ENCODE results near the gene MCM10. TPM values are rescaled to one million over a fixed set of nuclear protein-coding genes. Genes with fewer than 3 reads are reported as not detected.

MCM10 gene
- total and polyA plus RNA-seq, 2 of the 8 experiments (the other 6 are each of a cell fraction or from before 2014, with no cell fraction given) = 9.8 to 60.3 TPM

DNA sequence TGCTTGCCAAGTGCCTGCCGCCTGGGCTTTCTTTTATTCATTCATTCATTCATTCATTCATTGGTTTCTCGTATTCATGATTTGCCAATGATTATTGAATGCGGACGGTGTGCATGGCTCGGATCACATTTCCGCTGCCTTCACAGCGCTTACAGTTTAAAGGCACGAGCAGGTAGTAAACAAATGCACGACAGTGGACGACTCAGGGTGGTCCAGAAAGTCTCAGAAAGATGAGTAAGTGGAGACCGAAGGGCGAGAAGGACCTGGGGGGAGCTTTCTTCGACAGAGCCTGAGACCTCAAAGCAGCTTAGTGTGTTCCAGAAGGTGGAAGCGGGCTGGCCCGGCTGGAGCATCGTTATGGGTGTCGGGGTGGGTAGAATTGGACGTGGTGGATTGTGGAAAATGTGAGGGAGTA lies 506 bp downstream of the MCM10 start:
- peak overlapping the region; percentile 75 to 97 (median 80) for H3K4me3 ChIP-seq (ENCODE audit: extremely low read depth in 1 of 4, insufficient read depth in 2 of 4, low read depth in 3 of 4, low read length in 4 of 4)
- no peak overlapping the region for H4K91ac ChIP-seq (replicated peaks; ENCODE audit: insufficient read length, low read length)
- H3K79me2 ChIP-seq (ENCODE audit: control insufficient read depth in 1 of 2, insufficient read depth in 2 of 2, low read length in 2 of 2) = peaks cover 14 to 41% of the 10 kb centered on the region in 2 experiments
- 0 out of 2 replicates have a peak overlapping the region, but pooled peaks have one; percentile 11 for H2AFZ ChIP-seq (ENCODE audit: low read length)
- TF ChIP-seq HDAC2 (IDR thresholded peaks at IDR 0.05; ENCODE audit: borderline replicate concordance in 1 of 2, low read depth in 2 of 2, low read length in 2 of 2) (0 out of 4 replicates have a peak, but pooled peaks of 1 of the 2 experiments have one; percentile 37), RFX5 (IDR thresholded peaks at IDR 0.05; ENCODE audit: borderline replicate concordance, low read depth, low read length) (no peak), SAP30 (IDR thresholded peaks at IDR 0.05; ENCODE audit: insufficient read depth, insufficient replicate concordance, low read length) (peak; percentile 69), KDM4A (IDR thresholded peaks at IDR 0.05; ENCODE audit: low read depth, low read length, severe bottlenecking) (peak; percentile 40)
- DNase-seq (ENCODE audit: low read depth in 1 of 2, low spot score in 2 of 2) (no peak), FAIRE-seq (no peak)
- H4K8ac ChIP-seq (ENCODE audit: extremely low read depth, insufficient read depth, low read length) = peak overlapping the region; percentile 81; the same call in 1 of the 2 replicates
- peaks cover 8% of the 10 kb centered on the region for H3K79me1 ChIP-seq (ENCODE audit: low read depth, low read length)
- peak overlapping the region; percentile 22 for H4K5ac ChIP-seq (ENCODE audit: insufficient read length, low read depth, low read length)
- H3K27ac ChIP-seq (ENCODE audit: low read depth, low read length) = peak overlapping the region; percentile 74
- H2BK15ac ChIP-seq (ENCODE audit: low read length) = no peak overlapping the region
- peak overlapping the region; percentile 57; the same call in 1 of the 2 replicates for H2AK5ac ChIP-seq (ENCODE audit: low read depth, low read length)
- H3K27me3 ChIP-seq (replicated peaks in 1 of 4; ENCODE audit: control insufficient read depth in 3 of 4, extremely low read depth in 1 of 4, insufficient read depth in 3 of 4, low read length in 3 of 4) = no peaks in the 10 kb centered on the region
- 0 out of 2 replicates have a peak overlapping the region, but pooled peaks have one; percentile 9 for H3K18ac ChIP-seq (ENCODE audit: extremely low read depth, low read length)
- no peak overlapping the region for H2BK5ac ChIP-seq (ENCODE audit: low read depth, low read length)
- H3K9me3 ChIP-seq (ENCODE audit: insufficient read depth in 2 of 2, low read depth in 1 of 2, low read length in 1 of 2) = no peaks in the 10 kb centered on the region
- H2BK120ac ChIP-seq (replicated peaks; ENCODE audit: low read depth, low read length) = no peak overlapping the region
- H3K4me1 ChIP-seq (replicated peaks in 1 of 4; ENCODE audit: control insufficient read depth in 3 of 4, insufficient read depth in 4 of 4, low read length in 3 of 4) = peaks cover 0 to 3% (median 3%) of the 10 kb centered on the region in 4 experiments; a peak in 3 of 7 replicates
- POLR2A ChIA-PET (ENCODE audit: partially characterized antibody) = interaction anchor here (0.6 to 1.9 kb wide), 6 partner anchors 11 to 550 kb away, joined by 3 to 7 read pairs (median 4); partner anchors contain the start of gene PHYH
- WGBS, 2 experiments (ENCODE audit: extremely low coverage in 1 of 2, insufficient coverage in 1 of 2, insufficient read length in 1 of 2, insufficient replicate concordance in 2 of 2, low coverage in 1 of 2, low lambda C conversion rate in 2 of 2, missing lambda C conversion rate in 1 of 2) = 7% methylated on average over 18 of the region's 18 CpGs; no CpG with 5 or more reads in 1 of the 2 experiments
- H3K23me2 ChIP-seq (ENCODE audit: low read depth, low read length) = peaks cover 11% of the 10 kb centered on the region
- H3K56ac ChIP-seq (replicated peaks; ENCODE audit: insufficient read length, low read depth, low read length) = peak overlapping the region; percentile 24
- H3K4ac ChIP-seq (replicated peaks; ENCODE audit: insufficient read length, low read depth, low read length) = peak overlapping the region; percentile 57
- H2BK12ac ChIP-seq (ENCODE audit: low read depth, low read length) = no peak overlapping the region
- H3K14ac ChIP-seq (ENCODE audit: insufficient read length) = peak overlapping the region; percentile 28
- H2BK20ac ChIP-seq (ENCODE audit: low read length) = no peak overlapping the region
- H3K23ac ChIP-seq (ENCODE audit: insufficient read length) = no peak overlapping the region
- H3K36me3 ChIP-seq (ENCODE audit: control insufficient read depth in 2 of 4, insufficient read depth in 4 of 4, low read length in 3 of 4) = peaks cover 6 to 20% (median 14%) of the 10 kb centered on the region in 4 experiments; a peak in 6 of 8 replicates
- peak overlapping the region; percentile 69 to 99 for H3K4me2 ChIP-seq (ENCODE audit: insufficient read depth in 1 of 2, low read depth in 2 of 2, low read length in 2 of 2)
- peak overlapping the region; percentile 83 to 95 (median 89) for H3K9ac ChIP-seq (replicated peaks in 1 of 4; ENCODE audit: extremely low read depth in 1 of 4, low read depth in 3 of 4, low read length in 3 of 4)
- peaks cover 0 to 9% of the 10 kb centered on the region in 2 experiments for H4K20me1 ChIP-seq (replicated peaks in 1 of 2; ENCODE audit: control insufficient read depth in 1 of 2, insufficient read depth in 2 of 2, low read length in 2 of 2)
- CTCF ChIA-PET (ENCODE audit: partially characterized antibody) = interaction anchor here (0.6 to 2.2 kb wide), 8 partner anchors 8 to 871 kb away, joined by 3 to 9 read pairs (median 4); no protein-coding TSS in a partner anchor

Measured in H1 (cell line).